Stimulated activated CD4-positive, alpha-beta T cell treated with anti-CD3 and anti-CD28 coated beads, Interleukin-2, amount 100 ng/mL, for 4 hours (primary cell): ENCODE measurements around the gene NR2F1-AS1.

Experiments
- DNase-seq: peaks from one replicate; pipeline ENCODE4 v3.0.0-alpha.2; 2020; ENCODE audit warnings: low read depth

The NR2F1-AS1 gene

DNA sequence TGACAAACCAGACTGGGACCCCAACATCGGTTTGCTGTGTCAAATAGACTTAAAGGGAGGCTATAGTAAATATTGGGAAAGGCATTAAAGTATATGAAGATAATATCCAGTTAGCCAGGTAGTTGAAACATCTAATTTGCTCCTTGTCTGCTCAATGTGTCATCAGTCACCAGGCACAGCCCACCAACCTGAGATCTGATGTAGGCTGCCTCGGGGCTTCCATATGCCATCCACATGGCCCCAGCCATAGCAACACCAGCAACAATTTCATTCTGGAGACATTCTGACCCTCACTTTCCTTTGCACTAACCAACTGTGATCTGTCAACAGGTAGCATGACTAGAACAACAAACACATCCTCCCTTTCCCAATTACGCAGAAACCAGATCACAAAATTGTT is 196.0 kb downstream of the NR2F1-AS1 start:
- DNase-seq = no peak

DNA sequence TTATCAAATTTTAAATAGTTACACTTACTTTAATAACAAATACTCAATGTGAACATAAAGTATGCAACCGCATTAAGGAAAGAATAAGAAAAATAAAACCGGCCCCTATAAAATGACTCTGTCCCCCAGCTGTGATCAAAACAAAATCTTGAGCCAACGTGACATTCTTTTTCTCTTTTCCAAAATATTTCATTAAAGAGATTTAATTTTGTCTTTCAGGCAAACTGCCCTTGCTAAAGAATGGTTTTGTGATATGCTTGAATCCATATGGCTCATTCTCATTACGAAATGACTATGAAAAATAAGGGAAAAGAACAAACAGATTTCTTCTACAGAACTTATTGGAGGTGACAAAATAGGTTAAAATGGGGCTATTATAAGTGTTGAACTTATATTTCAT is 197.0 kb downstream of the NR2F1-AS1 start:
- DNase-seq = no peak

DNA sequence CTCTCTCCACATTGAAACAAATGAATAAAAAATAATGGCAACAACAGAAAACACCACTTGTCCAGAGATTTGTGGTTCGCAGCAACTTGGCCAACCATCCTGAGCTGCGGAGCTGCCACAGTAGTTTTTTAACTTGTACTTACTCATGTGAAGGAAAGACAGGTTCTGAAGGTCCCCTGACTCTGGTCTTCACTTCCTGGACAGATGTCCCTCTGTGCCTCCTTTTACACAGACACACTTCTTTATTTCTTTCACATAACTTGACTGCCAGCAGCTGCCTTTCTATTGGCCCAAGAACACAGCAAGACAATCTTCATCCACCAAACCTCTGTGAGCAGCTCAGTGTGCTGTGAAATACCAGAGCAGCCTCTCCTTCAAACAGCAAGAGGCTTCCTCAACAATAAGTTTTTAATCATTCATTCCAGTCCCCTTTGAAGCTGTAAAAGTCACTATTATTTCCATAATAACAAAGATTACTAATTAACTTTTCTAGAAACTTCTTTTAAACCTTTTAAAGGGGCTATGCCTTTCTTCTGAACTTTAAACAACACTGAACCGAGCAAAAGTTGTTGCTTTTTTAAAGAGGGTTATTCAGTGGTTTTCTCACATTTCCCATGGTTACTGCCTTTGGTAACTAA is 198.7 kb downstream of the NR2F1-AS1 start:
- DNase-seq = no peak

DNA sequence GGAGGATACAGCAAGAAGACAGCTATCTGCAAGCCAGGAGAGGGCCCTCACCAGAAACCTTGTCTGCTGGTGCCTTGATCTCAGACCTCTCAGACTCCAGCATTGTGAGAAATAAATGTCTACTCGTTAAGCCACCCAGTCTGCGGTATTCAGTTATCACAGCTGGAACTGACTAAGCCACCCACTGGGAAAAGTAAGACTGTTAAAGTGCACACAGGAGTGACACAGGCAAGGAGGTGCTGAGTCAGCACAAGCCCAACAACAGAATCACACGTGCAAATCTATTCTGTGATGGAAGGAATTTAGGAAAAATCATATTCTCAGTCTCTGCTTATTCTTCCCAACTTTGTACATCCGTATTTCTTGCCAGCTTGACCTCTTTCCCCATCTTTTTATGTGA is 200.0 kb downstream of the NR2F1-AS1 start:
- DNase-seq = no peak

DNA sequence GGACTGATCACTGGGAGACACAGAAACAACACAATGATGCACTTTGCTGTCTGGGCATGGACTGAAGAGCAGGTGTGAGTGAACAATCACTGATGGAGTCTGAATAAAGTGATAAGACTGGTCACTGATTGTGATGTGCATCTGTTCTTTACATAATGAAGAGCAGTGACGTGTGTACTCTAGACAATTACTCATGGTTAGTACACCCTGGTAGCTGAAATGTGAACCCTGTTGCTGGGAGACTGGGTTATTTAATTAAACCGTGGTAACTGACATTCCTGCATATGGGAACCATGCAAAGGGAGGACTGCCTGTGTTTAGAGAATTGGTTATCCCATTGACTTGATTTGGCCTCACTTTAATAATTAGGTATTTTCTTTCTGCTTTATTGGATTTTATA is 202.9 kb downstream of the NR2F1-AS1 start:
- DNase-seq = no peak

DNA sequence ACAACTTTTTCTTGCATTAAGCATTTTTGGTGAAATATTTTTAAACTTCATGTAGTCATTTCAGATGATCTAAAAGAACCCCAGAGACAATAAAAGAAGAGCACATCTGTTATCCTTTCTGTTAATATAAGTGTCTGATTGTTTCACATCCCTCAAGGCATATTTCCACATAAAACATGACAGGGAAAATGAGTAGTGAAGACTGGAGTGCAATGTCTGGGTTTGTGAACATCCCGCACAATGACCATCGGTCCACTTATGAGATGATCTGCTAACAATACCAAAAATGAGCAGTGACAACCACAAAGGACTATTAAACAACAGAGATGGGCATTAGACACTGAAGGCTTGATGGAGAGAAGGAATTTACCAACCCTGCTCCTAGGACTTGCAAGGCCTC is 209.1 kb downstream of the NR2F1-AS1 start:
- no peak for DNase-seq

DNA sequence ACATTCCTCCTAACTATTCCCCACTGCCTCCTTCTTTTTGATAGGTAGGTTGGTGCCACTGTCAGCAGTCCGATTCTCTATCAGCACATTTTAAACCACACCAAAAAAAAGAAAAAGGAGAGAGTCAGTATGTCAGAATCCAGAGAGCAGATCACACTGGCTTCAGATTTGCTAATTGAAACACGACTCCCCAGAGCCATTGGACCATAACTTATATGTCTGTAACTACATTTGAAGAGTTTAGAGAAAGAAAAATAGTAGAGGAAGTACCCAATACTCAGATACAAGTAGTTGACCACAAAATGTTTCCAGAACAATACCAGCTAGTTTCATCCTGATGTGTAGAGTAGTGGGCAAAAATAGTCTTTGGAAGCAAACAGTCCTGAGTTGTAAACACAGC is 216.6 kb downstream of the NR2F1-AS1 start:
- DNase-seq = no peak

DNA sequence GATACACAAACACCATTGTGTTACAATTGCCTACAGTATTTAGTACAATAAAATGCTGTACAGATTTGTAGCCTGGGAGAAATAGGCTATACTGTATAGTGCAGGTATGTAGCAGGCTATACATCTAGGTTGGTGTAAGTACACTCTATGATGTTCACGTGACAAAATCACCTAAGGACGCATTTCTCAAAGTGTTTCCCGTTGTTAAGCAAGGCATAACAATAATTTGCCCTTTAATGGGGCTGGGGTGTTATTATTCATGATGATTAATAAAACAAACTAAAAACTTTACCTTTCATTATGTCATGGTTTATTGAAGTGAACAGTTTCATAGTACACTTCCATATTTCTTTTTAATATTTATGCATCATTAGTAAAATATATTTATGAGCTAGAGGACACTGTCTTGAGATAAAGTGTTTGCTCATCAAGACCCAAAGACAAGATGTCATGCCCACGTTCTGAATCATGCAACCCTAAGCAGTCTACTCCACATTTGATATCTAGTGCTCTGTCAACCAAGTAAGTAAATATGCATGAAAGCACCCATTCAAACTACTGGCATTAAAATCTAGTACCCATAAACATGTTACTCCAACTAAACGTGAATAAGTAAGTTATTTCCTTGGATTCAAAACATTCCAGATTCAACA is 220.5 kb downstream of the NR2F1-AS1 start:
- no peak for DNase-seq

DNA sequence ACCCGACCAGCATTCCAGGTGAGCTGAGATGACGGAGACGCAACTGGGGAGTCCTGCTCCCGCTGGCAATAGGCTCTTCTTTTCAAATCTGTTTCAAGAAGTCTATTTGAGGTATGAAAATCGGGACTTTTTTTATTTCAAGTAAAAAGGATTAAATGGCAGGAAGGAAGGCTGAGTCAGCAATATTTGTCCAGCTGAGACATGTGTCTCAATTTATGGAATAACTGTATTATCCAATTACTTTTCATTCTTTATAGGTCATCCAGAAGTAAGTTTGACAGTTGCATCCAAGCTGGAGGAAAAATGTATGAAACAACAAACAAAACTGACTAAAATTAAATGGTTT is 221.1 kb downstream of the NR2F1-AS1 start:
- no peak for DNase-seq
